ENCODE data around the gene UQCRC1. TPM values are rescaled to one million over a fixed set of nuclear protein-coding genes. Genes with fewer than 3 reads are reported as not detected.

UQCRC1 gene
- total RNA-seq, 1 donor = 299 TPM

GRCh38 chr3:48595526-48596121 is 13.8 kb downstream of the UQCRC1 start:
- Histone ChIP-seq H3K36me3 (ENCODE audit: insufficient read depth, low read length) (peaks cover 26% of the 10 kb centered on the region), H3K9me3 (ENCODE audit: low read depth, low read length) (no peaks in the 10 kb centered on the region), H3K27me3 (ENCODE audit: insufficient read depth, low read length) (no peaks in the 10 kb centered on the region), H3K4me1 (ENCODE audit: insufficient read depth, low read length) (peaks cover 38% of the 10 kb centered on the region), H3K4me3 (ENCODE audit: insufficient read depth, low read length) (peak overlapping the region; percentile 76), H3K27ac (ENCODE audit: low read depth, low read length) (peak overlapping the region; percentile 17), H3K79me2 (ENCODE audit: insufficient read depth, low read length) (peaks cover 6% of the 10 kb centered on the region), H2AFZ (ENCODE audit: low read length) (no peak overlapping the region), H4K20me1 (ENCODE audit: insufficient read depth, low read length) (peaks cover 7% of the 10 kb centered on the region), H3K4me2 (ENCODE audit: insufficient read depth, low read length) (peak overlapping the region; percentile 88)
- no peak for TF ChIP-seq CTCF (IDR thresholded peaks at IDR 0.05; ENCODE audit: extremely low read depth, low read depth, low read length)
- peak; percentile 99 for DNase-seq (ENCODE audit: insufficient read length, low spot score, missing footprints)

GRCh38 chr3:48595075-48595525 is 14.3 kb downstream of the UQCRC1 start, which contains the start of gene COL7A1:
TSS of gene COL7A1 (minus strand) at chr3:48595329. CDS start at chr3:48595159, 170 bp downstream.
- peak within 1 kb of the TSS; percentile 88 for H3K4me2 ChIP-seq (ENCODE audit: insufficient read depth, low read length)
- peak within 1 kb of the TSS; percentile 17 for H3K27ac ChIP-seq (ENCODE audit: low read depth, low read length)
- H3K36me3 ChIP-seq (ENCODE audit: insufficient read depth, low read length) = peaks cover 21% of the 10 kb centered on the region
- peak within 1 kb of the TSS; percentile 76 for H3K4me3 ChIP-seq (ENCODE audit: insufficient read depth, low read length)
- TF ChIP-seq CTCF (IDR thresholded peaks at IDR 0.05; ENCODE audit: extremely low read depth, low read depth, low read length) = no peak
- H3K79me2 ChIP-seq (ENCODE audit: insufficient read depth, low read length) = peaks cover 6% of the 10 kb centered on the region
- H4K20me1 ChIP-seq (ENCODE audit: insufficient read depth, low read length) = peaks cover 5% of the 10 kb centered on the region
- H2AFZ ChIP-seq (ENCODE audit: low read length) = peak within 1 kb of the TSS; percentile 76
- H3K9me3 ChIP-seq (ENCODE audit: low read depth, low read length) = no peaks in the 10 kb centered on the region
- DNase-seq (ENCODE audit: insufficient read length, low spot score, missing footprints) = peak; percentile 96
- no peaks in the 10 kb centered on the region for H3K27me3 ChIP-seq (ENCODE audit: insufficient read depth, low read length)
- H3K4me1 ChIP-seq (ENCODE audit: insufficient read depth, low read length) = peaks cover 38% of the 10 kb centered on the region

GRCh38 chr3:48594417-48595049 is 14.9 kb downstream of the UQCRC1 start:
- TF ChIP-seq CTCF (IDR thresholded peaks at IDR 0.05; ENCODE audit: extremely low read depth, low read depth, low read length) = no peak
- H3K4me1 ChIP-seq (ENCODE audit: insufficient read depth, low read length) = peaks cover 34% of the 10 kb centered on the region
- DNase-seq (ENCODE audit: insufficient read length, low spot score, missing footprints) = peak; percentile 93
- H3K4me2 ChIP-seq (ENCODE audit: insufficient read depth, low read length) = peak overlapping the region; percentile 88
- peaks cover 6% of the 10 kb centered on the region for H3K79me2 ChIP-seq (ENCODE audit: insufficient read depth, low read length)
- H4K20me1 ChIP-seq (ENCODE audit: insufficient read depth, low read length) = peaks cover 5% of the 10 kb centered on the region
- peaks cover 16% of the 10 kb centered on the region for H3K36me3 ChIP-seq (ENCODE audit: insufficient read depth, low read length)
- H3K27me3 ChIP-seq (ENCODE audit: insufficient read depth, low read length) = no peaks in the 10 kb centered on the region
- peak overlapping the region; percentile 76 for H2AFZ ChIP-seq (ENCODE audit: low read length)
- H3K27ac ChIP-seq (ENCODE audit: low read depth, low read length) = peak overlapping the region; percentile 17
- no peaks in the 10 kb centered on the region for H3K9me3 ChIP-seq (ENCODE audit: low read depth, low read length)
- H3K4me3 ChIP-seq (ENCODE audit: insufficient read depth, low read length) = peak overlapping the region; percentile 76

- peaks cover 2% of the 10 kb centered on the region for H4K20me1 ChIP-seq (ENCODE audit: insufficient read depth, low read length)
- H3K27ac ChIP-seq (ENCODE audit: low read depth, low read length) = no peak overlapping the region
- H3K4me3 ChIP-seq (ENCODE audit: insufficient read depth, low read length) = no peak overlapping the region
- no peak for TF ChIP-seq CTCF (IDR thresholded peaks at IDR 0.05; ENCODE audit: extremely low read depth, low read depth, low read length)
- peaks cover 9% of the 10 kb centered on the region for H3K36me3 ChIP-seq (ENCODE audit: insufficient read depth, low read length)
- H2AFZ ChIP-seq (ENCODE audit: low read length) = no peak overlapping the region
- no peak overlapping the region for H3K4me2 ChIP-seq (ENCODE audit: insufficient read depth, low read length)
- no peaks in the 10 kb centered on the region for H3K27me3 ChIP-seq (ENCODE audit: insufficient read depth, low read length)
- H3K4me1 ChIP-seq (ENCODE audit: insufficient read depth, low read length) = peaks cover 22% of the 10 kb centered on the region
- DNase-seq (ENCODE audit: insufficient read length, low spot score, missing footprints) = peak; percentile 77
- H3K79me2 ChIP-seq (ENCODE audit: insufficient read depth, low read length) = peaks cover 6% of the 10 kb centered on the region
- no peaks in the 10 kb centered on the region for H3K9me3 ChIP-seq (ENCODE audit: low read depth, low read length)
These were observed 16.1 kb downstream of the UQCRC1 start for GRCh38 chr3:48593337-48593736.

Measured in osteoblast (primary cell).